Fibroblast of skin of abdomen (primary cell): ENCODE data around the gene VASP.

ENCODE experiments used
- DNase-seq: peaks from one replicate; pipeline ENCODE4 v3.0.0-alpha.2; 2013

VASP gene

GRCh38 chr19:45473682-45474605 is 33.3 kb upstream of the VASP start:
- no peak for DNase-seq

GRCh38 chr19:45474606-45475521 is 32.4 kb upstream of the VASP start:
- DNase-seq = no peak

GRCh38 chr19:45475537-45476291 is 31.6 kb upstream of the VASP start:
- DNase-seq = no peak

GRCh38 chr19:45476304-45476703 is 31.0 kb upstream of the VASP start:
- DNase-seq = no peak

- DNase-seq = no peak
Observed at GRCh38 chr19:45477186-45477585, 30.1 kb upstream of the VASP start.

GRCh38 chr19:45477713-45478453 is 29.4 kb upstream of the VASP start:
- DNase-seq = no peak

- peak; percentile 96 for DNase-seq
Observed at GRCh38 chr19:45478454-45479238, 28.6 kb upstream of the VASP start.

- DNase-seq = no peak
Observed at GRCh38 chr19:45483033-45483432, 24.2 kb upstream of the VASP start.

- no peak for DNase-seq
Observed at GRCh38 chr19:45484273-45484945, 22.9 kb upstream of the VASP start.

GRCh38 chr19:45485305-45486077 is 21.8 kb upstream of the VASP start:
- peak; percentile 95 for DNase-seq

GRCh38 chr19:45488708-45489107 is 18.6 kb upstream of the VASP start:
- DNase-seq = no peak

- no peak for DNase-seq
Observed at GRCh38 chr19:45489216-45489855, 17.9 kb upstream of the VASP start.

- no peak for DNase-seq
Observed at GRCh38 chr19:45492137-45492626, 15.1 kb upstream of the VASP start.

- peak; percentile 54 for DNase-seq
Observed at GRCh38 chr19:45492627-45493470, 14.4 kb upstream of the VASP start.

GRCh38 chr19:45494261-45494916 is 12.9 kb upstream of the VASP start:
- DNase-seq = no peak

- no peak for DNase-seq
Observed at GRCh38 chr19:45495178-45495577, 12.1 kb upstream of the VASP start.

GRCh38 chr19:45496349-45496953 is 10.8 kb upstream of the VASP start:
- DNase-seq = no peak
